Left lung (tissue), 10 donors: Measurements from ENCODE around the gene CASKIN1. TPM values are rescaled to one million over a fixed set of nuclear protein-coding genes. Genes with fewer than 3 reads are reported as not detected.
A peak's percentile ranks its signal among the peaks of the same experiment; 100 is the strongest.

Source experiments
- ATAC-seq: fragments of 200-7000 bp; cut with Tn5 transposase; one replicate; pipeline ENCODE4 v1.9.1; 2020; ENCODE audit warnings: moderate library complexity
- DNase-seq, 4 donors: peaks; one replicate each; pipeline ENCODE4 v3.0.0-alpha.2; 2013 to 2020
- H3K27ac ChIP-seq, 2 donors: fragments of 200-600 bp; sonication (generic) in 1 of 2; one replicate each; pipeline versions ENCODE4 v1.5.0 to v1.8.0; 2020 to 2021
- H3K27me3 ChIP-seq, 2 donors: fragments of 200-600 bp; sonication (generic) in 1 of 2; one replicate each; pipeline versions ENCODE4 v1.5.0 to v1.8.0; 2020 to 2021
- H3K36me3 ChIP-seq, 2 donors: fragments of 200-600 bp; sonication (generic) in 1 of 2; one replicate each; pipeline versions ENCODE4 v1.5.0 to v1.8.0; 2020 to 2021
- H3K4me1 ChIP-seq, 2 donors: fragments of 200-600 bp; one replicate each; pipeline ENCODE4 v1.8.0; 2021
- H3K4me3 ChIP-seq, 2 donors: fragments of 200-600 bp; sonication (generic) in 1 of 2; one replicate each; pipeline versions ENCODE4 v1.5.0 to v1.8.0; 2020 to 2021; ENCODE audit warnings: mild to moderate bottlenecking in 1 of 2
- H3K9me3 ChIP-seq, 2 donors: fragments of 200-600 bp; sonication (generic) in 1 of 2; one replicate each; pipeline versions ENCODE4 v1.5.0 to v1.8.0; 2020 to 2021
- CTCF ChIP-seq, 2 donors: fragments of 200-600 bp; sonication (generic) in 1 of 2; IDR thresholded peaks; one replicate each; pipeline versions ENCODE4 v1.5.0 to v1.8.0; 2021; ENCODE audit warnings: antibody characterized with exemption in 2 of 2
- intact Hi-C, 2 donors: fragments of 100-400 bp; cut with DNase I; formaldehyde crosslinking; loops; one replicate each; pipeline versions ENCODE4 v1.11.2 to v1.14.2; 2022
- polyA plus RNA-seq, 6 donors: library from polyadenylated mRNA; unstranded; fragments of 120-200 nt; gene quantifications; one replicate each; pipeline ENCODE4 v1.2.1, GENCODE V29; 2013; ENCODE audit not compliant: insufficient read length in 6 of 6
- total RNA-seq, 2 donors: library from RNA; stranded (reverse); fragmentation: NEBNext Ultra II Directional; extraction: Animal tissue kit (Norgen Biotek cat#: 25700); gene quantifications; one replicate each; pipeline ENCODE4 v1.2.1, GENCODE V29; 2021
- donor health status: DM: no; HTN: yes; CAD: no.
- donor health status: DM: no; HTN: no; CAD: no.

Gene CASKIN1
- total and polyA plus RNA-seq, 8 donors: 0.05 to 0.56 (median 0.32) TPM

- H3K27ac ChIP-seq: no peak overlapping the region
- ATAC-seq (no peak), DNase-seq (peak in 1 of 4 donors; percentile 66)
- H3K4me3 ChIP-seq: peak overlapping the region in 1 of 2 donors; percentile 81
- TF ChIP-seq CTCF (IDR thresholded peaks at IDR 0.05): no peak
- no peaks in the 10 kb centered on the region for H3K9me3 ChIP-seq
- intact Hi-C loops: no loop called here
- H3K36me3 ChIP-seq: peaks cover 0 to 19% of the 10 kb centered on the region in 2 donors
- peaks cover 56 to 77% of the 10 kb centered on the region in 2 donors for H3K4me1 ChIP-seq
- no peaks in the 10 kb centered on the region for H3K27me3 ChIP-seq
Measured at GRCh38 chr16:2156849-2157224, 39.6 kb downstream of the CASKIN1 start.

- peaks cover 58 to 83% of the 10 kb centered on the region in 2 donors for H3K4me1 ChIP-seq
- no peak for ATAC-seq
- peak overlapping the region; percentile 67 to 93 for H3K27ac ChIP-seq
- peak in 1 of 4 donors; percentile 85 for DNase-seq
- H3K9me3 ChIP-seq: no peaks in the 10 kb centered on the region
- intact Hi-C loops: no loop called here
- no peak for TF ChIP-seq CTCF (IDR thresholded peaks at IDR 0.05)
- H3K4me3 ChIP-seq: peak overlapping the region; percentile 49 to 81
- H3K27me3 ChIP-seq: no peaks in the 10 kb centered on the region
- peaks cover 0 to 22% of the 10 kb centered on the region in 2 donors for H3K36me3 ChIP-seq
Measured at GRCh38 chr16:2155977-2156848, 40.2 kb downstream of the CASKIN1 start.

- peak within 1 kb of the TSS; percentile 67 to 93 for H3K27ac ChIP-seq
- DNase-seq: peak; percentile 98 to 100 (median 100)
- H3K4me1 ChIP-seq: peaks cover 61 to 81% of the 10 kb centered on the region in 2 donors
- intact Hi-C loops: no loop called here
- no peaks in the 10 kb centered on the region for H3K27me3 ChIP-seq
- peak in 1 of 2 donors; percentile 16 for TF ChIP-seq CTCF (IDR thresholded peaks at IDR 0.05)
- peak within 1 kb of the TSS; percentile 81 to 95 for H3K4me3 ChIP-seq
- H3K36me3 ChIP-seq: peaks cover 0 to 24% of the 10 kb centered on the region in 2 donors
- H3K9me3 ChIP-seq: no peaks in the 10 kb centered on the region
- ATAC-seq: peak; percentile 91
Measured at GRCh38 chr16:2155091-2155950, 41.1 kb downstream of the CASKIN1 start, which contains the start of gene TRAF7. Gene TRAF7, plus strand, starts transcription at chr16:2155782. Its CDS starts 8,139 bp downstream, at chr16:2163921.

- DNase-seq: no peak
- no peak for TF ChIP-seq CTCF (IDR thresholded peaks at IDR 0.05)
Measured at GRCh38 chr16:2154533-2155090, 41.8 kb downstream of the CASKIN1 start.

More at GRCh38 chr16:2154533-2155090, 41.8 kb downstream of the CASKIN1 start:
- Histone ChIP-seq H3K27me3 (peaks cover 0 to 6% of the 10 kb centered on the region in 2 donors), H3K27ac (peak overlapping the region; percentile 62 to 93), H3K4me3 (peak overlapping the region; percentile 81 to 95), H3K36me3 (peaks cover 0 to 24% of the 10 kb centered on the region in 2 donors), H3K9me3 (no peaks in the 10 kb centered on the region), H3K4me1 (peaks cover 56 to 82% of the 10 kb centered on the region in 2 donors)
- no peak for ATAC-seq
- intact Hi-C loops: loop anchor here in 1 of 2 donors (5.0 kb wide), 1 partner anchor 132 kb away; no protein-coding TSS in a partner anchor
